ENCODE measurements around the gene SEC61A1.

Gene SEC61A1

DNA sequence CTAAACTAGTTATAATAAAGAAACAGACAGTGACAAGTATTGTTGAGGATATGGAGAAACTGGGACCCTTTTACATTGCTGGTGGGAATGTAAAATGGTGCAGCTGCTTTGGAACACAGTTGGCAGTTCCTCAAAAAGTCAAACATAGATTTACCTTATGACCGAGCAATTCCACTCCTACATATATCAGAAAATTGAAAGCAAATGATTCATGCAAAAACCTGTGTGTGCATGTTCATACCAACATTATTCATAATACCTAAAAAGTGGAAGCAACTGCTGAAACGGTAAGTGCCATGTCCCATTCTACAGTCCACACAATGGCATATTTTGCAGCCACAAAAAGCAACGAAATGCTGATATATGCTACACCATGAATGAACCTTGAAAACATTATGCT lies 12.2 kb upstream of the SEC61A1 start:
- Histone ChIP-seq H3K4me1 (ENCODE audit: insufficient read depth, low read length, poor library complexity, severe bottlenecking) (peaks cover 12% of the 10 kb centered on the region), H3F3A (ENCODE audit: low read depth) (no peaks in the 10 kb centered on the region), H3K9ac (ENCODE audit: low read depth, low read length, poor library complexity, severe bottlenecking) (no peak overlapping the region), H3K9me2 (replicated peaks; ENCODE audit: low read depth, low read length) (no peaks in the 10 kb centered on the region), H3K79me2 (ENCODE audit: insufficient read depth, low read length) (no peaks in the 10 kb centered on the region), H3K36me3 (ENCODE audit: insufficient read depth, low read length) (no peaks in the 10 kb centered on the region), H3K27me3 (ENCODE audit: insufficient read depth, low read length, poor library complexity, severe bottlenecking) (no peaks in the 10 kb centered on the region), H4K20me1 (ENCODE audit: insufficient read depth, low read length, poor library complexity, severe bottlenecking) (no peaks in the 10 kb centered on the region), H3K9me3 (ENCODE audit: insufficient read depth, low read depth, low read length) (no peaks in the 10 kb centered on the region), H3K4me3 (ENCODE audit: low read length, poor library complexity, severe bottlenecking) (no peak overlapping the region), H2AFZ (ENCODE audit: low read length) (no peak overlapping the region), H3K4me2 (ENCODE audit: low read depth, low read length, poor library complexity, severe bottlenecking) (no peak overlapping the region)
- TF ChIP-seq, protein P1, sequence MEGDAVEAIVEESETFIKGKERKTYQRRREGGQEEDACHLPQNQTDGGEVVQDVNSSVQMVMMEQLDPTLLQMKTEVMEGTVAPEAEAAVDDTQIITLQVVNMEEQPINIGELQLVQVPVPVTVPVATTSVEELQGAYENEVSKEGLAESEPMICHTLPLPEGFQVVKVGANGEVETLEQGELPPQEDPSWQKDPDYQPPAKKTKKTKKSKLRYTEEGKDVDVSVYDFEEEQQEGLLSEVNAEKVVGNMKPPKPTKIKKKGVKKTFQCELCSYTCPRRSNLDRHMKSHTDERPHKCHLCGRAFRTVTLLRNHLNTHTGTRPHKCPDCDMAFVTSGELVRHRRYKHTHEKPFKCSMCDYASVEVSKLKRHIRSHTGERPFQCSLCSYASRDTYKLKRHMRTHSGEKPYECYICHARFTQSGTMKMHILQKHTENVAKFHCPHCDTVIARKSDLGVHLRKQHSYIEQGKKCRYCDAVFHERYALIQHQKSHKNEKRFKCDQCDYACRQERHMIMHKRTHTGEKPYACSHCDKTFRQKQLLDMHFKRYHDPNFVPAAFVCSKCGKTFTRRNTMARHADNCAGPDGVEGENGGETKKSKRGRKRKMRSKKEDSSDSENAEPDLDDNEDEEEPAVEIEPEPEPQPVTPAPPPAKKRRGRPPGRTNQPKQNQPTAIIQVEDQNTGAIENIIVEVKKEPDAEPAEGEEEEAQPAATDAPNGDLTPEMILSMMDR (conservative IDR thresholded peaks at IDR 0.05; ENCODE audit: low read length), result no peak
- TF ChIP-seq EZH2phosphoT487 (IDR thresholded peaks at IDR 0.05; ENCODE audit: borderline replicate concordance), result no peak

DNA sequence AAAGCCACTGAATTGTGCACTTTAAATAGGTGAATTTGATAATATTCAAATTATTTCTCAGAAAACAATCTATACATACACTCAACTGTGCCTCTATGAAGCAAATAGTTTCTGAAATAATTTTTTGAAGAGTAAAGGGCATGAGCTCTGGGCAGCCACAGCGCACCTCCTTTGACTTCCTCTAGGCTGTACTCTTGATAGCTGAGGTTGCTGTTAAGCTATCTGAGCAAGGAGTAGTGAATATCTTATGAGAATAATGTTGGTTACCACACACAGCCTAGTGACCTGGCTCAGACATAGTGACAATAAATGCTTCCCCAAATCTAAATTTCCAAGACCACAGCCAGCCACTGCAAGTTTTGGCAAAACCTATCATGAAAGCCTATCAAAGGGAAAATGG lies 11.6 kb upstream of the SEC61A1 start:
- H3K27me3 ChIP-seq (ENCODE audit: insufficient read depth, low read length, poor library complexity, severe bottlenecking), result no peaks in the 10 kb centered on the region
- no peaks in the 10 kb centered on the region for H3K9me3 ChIP-seq (ENCODE audit: insufficient read depth, low read depth, low read length)
- peaks cover 6% of the 10 kb centered on the region for H3K4me1 ChIP-seq (ENCODE audit: insufficient read depth, low read length, poor library complexity, severe bottlenecking)
- TF ChIP-seq, protein P1 (conservative IDR thresholded peaks at IDR 0.05; ENCODE audit: low read length), result no peak
- TF ChIP-seq EZH2phosphoT487 (IDR thresholded peaks at IDR 0.05; ENCODE audit: borderline replicate concordance), result no peak
- H3K4me2 ChIP-seq (ENCODE audit: low read depth, low read length, poor library complexity, severe bottlenecking), result no peak overlapping the region
- no peak overlapping the region for H3K4me3 ChIP-seq (ENCODE audit: low read length, poor library complexity, severe bottlenecking)
- no peak overlapping the region for H2AFZ ChIP-seq (ENCODE audit: low read length)
- H3F3A ChIP-seq (ENCODE audit: low read depth), result no peaks in the 10 kb centered on the region
- no peaks in the 10 kb centered on the region for H3K36me3 ChIP-seq (ENCODE audit: insufficient read depth, low read length)
- H4K20me1 ChIP-seq (ENCODE audit: insufficient read depth, low read length, poor library complexity, severe bottlenecking), result no peaks in the 10 kb centered on the region
- no peaks in the 10 kb centered on the region for H3K79me2 ChIP-seq (ENCODE audit: insufficient read depth, low read length)
- H3K9ac ChIP-seq (ENCODE audit: low read depth, low read length, poor library complexity, severe bottlenecking), result no peak overlapping the region
- H3K9me2 ChIP-seq (replicated peaks; ENCODE audit: low read depth, low read length), result no peaks in the 10 kb centered on the region

DNA sequence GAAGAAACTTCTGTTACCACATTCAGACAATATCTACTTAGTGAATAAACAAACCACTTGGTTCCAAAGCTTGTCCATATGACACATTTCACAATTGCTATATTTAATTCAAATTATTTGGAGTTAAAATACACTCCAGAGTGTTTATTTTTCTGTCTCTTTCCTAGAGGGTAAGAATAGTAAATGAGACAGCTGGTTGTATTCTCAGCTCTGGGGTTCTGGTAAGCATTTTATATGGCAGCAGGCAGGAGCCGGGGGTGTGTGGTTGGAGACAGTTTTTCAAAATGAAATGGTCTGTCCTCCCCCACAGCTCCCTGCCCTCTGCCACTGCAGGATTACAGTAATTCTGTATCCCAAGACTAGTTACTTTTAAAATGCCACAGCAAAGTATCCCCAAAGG lies 10.9 kb upstream of the SEC61A1 start:
- Histone ChIP-seq H3K9ac (ENCODE audit: low read depth, low read length, poor library complexity, severe bottlenecking) (no peak overlapping the region), H3K36me3 (ENCODE audit: insufficient read depth, low read length) (no peaks in the 10 kb centered on the region), H3K4me1 (ENCODE audit: insufficient read depth, low read length, poor library complexity, severe bottlenecking) (no peaks in the 10 kb centered on the region), H3K9me2 (replicated peaks; ENCODE audit: low read depth, low read length) (no peaks in the 10 kb centered on the region), H3K4me3 (ENCODE audit: low read length, poor library complexity, severe bottlenecking) (no peak overlapping the region), H3K9me3 (ENCODE audit: insufficient read depth, low read depth, low read length) (no peaks in the 10 kb centered on the region), H4K20me1 (ENCODE audit: insufficient read depth, low read length, poor library complexity, severe bottlenecking) (no peaks in the 10 kb centered on the region), H3K27me3 (ENCODE audit: insufficient read depth, low read length, poor library complexity, severe bottlenecking) (no peaks in the 10 kb centered on the region), H3K4me2 (ENCODE audit: low read depth, low read length, poor library complexity, severe bottlenecking) (no peak overlapping the region), H3K79me2 (ENCODE audit: insufficient read depth, low read length) (no peaks in the 10 kb centered on the region), H2AFZ (ENCODE audit: low read length) (no peak overlapping the region), H3F3A (ENCODE audit: low read depth) (no peaks in the 10 kb centered on the region)
- TF ChIP-seq EZH2phosphoT487 (IDR thresholded peaks at IDR 0.05; ENCODE audit: borderline replicate concordance), result no peak
- TF ChIP-seq, protein P1 (conservative IDR thresholded peaks at IDR 0.05; ENCODE audit: low read length), result no peak

Data from Loucy (cell line).